Progenitor cell of endocrine pancreas (in vitro differentiated cells): ENCODE results near the gene FANK1. TPM values are rescaled to one million over a fixed set of nuclear protein-coding genes. Genes with fewer than 3 reads are reported as not detected.
"Not testable (repeated sequence)": the region's sequence is repeated elsewhere in the genome, so short reads cannot be mapped to it uniquely, and the experiment has no call there.

ENCODE experiments used
- DNase-seq: peaks from one replicate; pipeline ENCODE4 v3.0.0; 2021; ENCODE audit warnings: low spot score; ENCODE audit not compliant: unreplicated experiment
- H3K27ac Mint-ChIP-seq: 2 replicates; pipeline ENCODE4 v1.8.0; 2021; ENCODE audit warnings: mild to moderate bottlenecking, moderate library complexity, mixed read lengths
- H3K27me3 Mint-ChIP-seq: 2 replicates; pipeline ENCODE4 v1.8.0; 2021; ENCODE audit warnings: mixed read lengths
- H3K36me3 Mint-ChIP-seq: 2 replicates; pipeline ENCODE4 v1.8.0; 2022; ENCODE audit warnings: mixed read lengths; ENCODE audit not compliant: insufficient read depth
- H3K4me1 Mint-ChIP-seq: 2 replicates; pipeline ENCODE4 v1.8.0; 2021; ENCODE audit warnings: low read depth, mixed read lengths
- H3K4me3 Mint-ChIP-seq: 2 replicates; pipeline ENCODE4 v1.8.0; 2021; ENCODE audit warnings: low read depth, mild to moderate bottlenecking, moderate library complexity, mixed read lengths
- H3K9me3 Mint-ChIP-seq: 2 replicates; pipeline ENCODE4 v1.8.0; 2021; ENCODE audit warnings: low read depth, mixed read lengths
- long read RNA-seq: library from polyadenylated mRNA; unstranded; transcript quantifications from one replicate; pipeline ENCODE4 v2.0.0, GENCODE V29; 2020
- total RNA-seq: library from RNA; stranded (reverse); gene quantifications from 2 replicates; pipeline ENCODE4 v1.2.1, GENCODE V29; 2021
- TF ChIP-seq, protein P1 (sequence below): fragments of 200-600 bp; sonication (generic); IDR thresholded peaks from one replicate; pipeline ENCODE4 v1.5.0; 2021; ENCODE audit warnings: antibody characterized with exemption, mild to moderate bottlenecking; ENCODE audit not compliant: unreplicated experiment

FANK1 gene, protein sequence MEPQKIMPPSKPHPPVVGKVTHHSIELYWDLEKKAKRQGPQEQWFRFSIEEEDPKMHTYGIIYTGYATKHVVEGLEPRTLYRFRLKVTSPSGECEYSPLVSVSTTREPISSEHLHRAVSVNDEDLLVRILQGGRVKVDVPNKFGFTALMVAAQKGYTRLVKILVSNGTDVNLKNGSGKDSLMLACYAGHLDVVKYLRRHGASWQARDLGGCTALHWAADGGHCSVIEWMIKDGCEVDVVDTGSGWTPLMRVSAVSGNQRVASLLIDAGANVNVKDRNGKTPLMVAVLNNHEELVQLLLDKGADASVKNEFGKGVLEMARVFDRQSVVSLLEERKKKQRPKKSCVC
- 2.5 and 3.2 TPM in 2 replicates for total RNA-seq
- long read RNA-seq, partial matches to known transcripts, result 1 of 8 reads
- long read RNA-seq, other reads (novel, unspliced or antisense), result 6 of 8 reads

DNA sequence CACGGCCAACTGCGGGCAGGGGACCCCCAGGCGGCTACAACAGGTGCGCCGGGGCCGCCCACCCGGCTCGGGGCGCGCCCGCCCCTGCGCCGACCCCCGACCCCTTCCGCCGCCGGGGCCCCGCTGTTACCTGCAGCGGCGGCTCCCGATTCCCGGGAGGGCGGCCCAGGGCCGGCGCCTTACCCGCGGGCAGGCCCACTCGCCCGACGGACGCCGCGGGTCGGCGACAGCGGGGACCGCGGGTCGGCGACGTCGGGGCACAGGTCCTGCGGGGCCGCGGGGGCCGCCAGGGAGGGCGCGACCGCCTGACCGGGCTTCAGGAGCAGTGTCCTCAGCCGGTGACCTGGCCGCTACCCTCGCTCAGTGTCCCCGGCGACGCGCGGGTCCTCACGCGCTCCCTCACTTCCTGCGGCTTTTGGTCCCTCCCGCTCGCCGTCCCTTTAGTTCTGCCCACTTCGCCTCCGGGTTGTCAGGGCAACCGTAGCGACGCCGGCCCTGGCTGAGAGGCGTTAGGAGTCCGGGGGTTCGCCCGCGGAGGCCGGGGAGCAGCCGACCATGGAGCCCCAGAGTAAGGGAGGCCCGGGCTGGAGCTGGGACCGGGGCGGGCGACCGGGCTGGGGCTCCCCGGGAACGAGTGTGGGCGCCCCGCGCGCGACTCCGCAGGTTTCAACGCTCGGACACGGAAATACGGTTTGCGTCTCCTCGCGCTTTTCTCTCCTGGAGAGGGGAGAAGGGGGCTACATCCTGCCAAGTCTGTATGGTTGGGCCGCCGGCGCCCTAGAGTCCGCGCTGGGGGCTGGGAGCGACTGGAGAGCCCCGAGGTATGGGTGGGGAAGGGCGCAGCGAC is at the start of gene FANK1:
TSS of gene FANK1 (plus strand) at position 477 of the 847 bp plus-strand sequence. CDS start at position 556, 79 bp downstream.
- not testable (repeated sequence) for H3K4me1 Mint-ChIP-seq, H3K36me3 Mint-ChIP-seq, H3K9me3 Mint-ChIP-seq
- Mint-ChIP-seq H3K27me3 (peaks cover 40% of the 10 kb centered on the region), H3K4me3 (peak within 1 kb of the TSS; percentile 88), H3K27ac (peak within 1 kb of the TSS; percentile 94)
- peak; percentile 87 for DNase-seq

- Mint-ChIP-seq H3K9me3 (no peaks in the 10 kb centered on the region), H3K4me1 (no peaks in the 10 kb centered on the region), H3K4me3 (no peak overlapping the region), H3K27ac (no peak overlapping the region), H3K36me3 (peaks cover 15% of the 10 kb centered on the region), H3K27me3 (no peaks in the 10 kb centered on the region)
- DNase-seq, result no peak
- TF ChIP-seq, protein P1, sequence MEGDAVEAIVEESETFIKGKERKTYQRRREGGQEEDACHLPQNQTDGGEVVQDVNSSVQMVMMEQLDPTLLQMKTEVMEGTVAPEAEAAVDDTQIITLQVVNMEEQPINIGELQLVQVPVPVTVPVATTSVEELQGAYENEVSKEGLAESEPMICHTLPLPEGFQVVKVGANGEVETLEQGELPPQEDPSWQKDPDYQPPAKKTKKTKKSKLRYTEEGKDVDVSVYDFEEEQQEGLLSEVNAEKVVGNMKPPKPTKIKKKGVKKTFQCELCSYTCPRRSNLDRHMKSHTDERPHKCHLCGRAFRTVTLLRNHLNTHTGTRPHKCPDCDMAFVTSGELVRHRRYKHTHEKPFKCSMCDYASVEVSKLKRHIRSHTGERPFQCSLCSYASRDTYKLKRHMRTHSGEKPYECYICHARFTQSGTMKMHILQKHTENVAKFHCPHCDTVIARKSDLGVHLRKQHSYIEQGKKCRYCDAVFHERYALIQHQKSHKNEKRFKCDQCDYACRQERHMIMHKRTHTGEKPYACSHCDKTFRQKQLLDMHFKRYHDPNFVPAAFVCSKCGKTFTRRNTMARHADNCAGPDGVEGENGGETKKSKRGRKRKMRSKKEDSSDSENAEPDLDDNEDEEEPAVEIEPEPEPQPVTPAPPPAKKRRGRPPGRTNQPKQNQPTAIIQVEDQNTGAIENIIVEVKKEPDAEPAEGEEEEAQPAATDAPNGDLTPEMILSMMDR, result no peak
These were observed 49.5 kb upstream of the FANK1 start for GRCh38 chr10:125846894-125847293.

- TF ChIP-seq, protein P1, result no peak
- peaks cover 17% of the 10 kb centered on the region for H3K36me3 Mint-ChIP-seq
- no peak overlapping the region for H3K4me3 Mint-ChIP-seq
- no peaks in the 10 kb centered on the region for H3K27me3 Mint-ChIP-seq
- no peak overlapping the region for H3K27ac Mint-ChIP-seq
- H3K9me3 Mint-ChIP-seq, result no peaks in the 10 kb centered on the region
- H3K4me1 Mint-ChIP-seq, result no peaks in the 10 kb centered on the region
- no peak for DNase-seq
These were observed 48.0 kb upstream of the FANK1 start for GRCh38 chr10:125848371-125848770.

GRCh38 chr10:125848857-125849256 is 47.5 kb upstream of the FANK1 start:
- Mint-ChIP-seq H3K27me3 (no peaks in the 10 kb centered on the region), H3K36me3 (peaks cover 20% of the 10 kb centered on the region), H3K27ac (no peak overlapping the region), H3K9me3 (no peaks in the 10 kb centered on the region), H3K4me1 (no peaks in the 10 kb centered on the region), H3K4me3 (no peak overlapping the region)
- DNase-seq, result no peak
- TF ChIP-seq, protein P1, result no peak

DNA sequence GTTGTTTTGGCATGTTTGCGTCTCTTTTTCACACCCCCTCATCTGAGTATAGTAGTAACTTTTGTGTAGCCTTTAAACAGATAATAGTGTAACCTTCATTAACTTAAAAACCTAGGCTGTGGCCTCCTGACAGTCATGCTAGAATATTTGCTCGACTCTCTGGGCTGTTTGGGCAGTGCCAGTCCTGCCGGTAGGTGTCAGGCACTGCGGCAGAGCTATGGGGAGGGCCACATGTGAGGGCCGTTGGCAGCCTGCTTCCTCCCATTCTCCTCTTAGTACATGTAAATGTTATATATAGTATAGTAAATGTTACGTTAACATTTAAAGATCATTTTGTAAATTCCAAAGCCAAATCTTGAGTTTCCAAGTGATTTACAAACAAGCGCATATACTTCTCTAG is 46.9 kb upstream of the FANK1 start:
- H3K27me3 Mint-ChIP-seq, result no peaks in the 10 kb centered on the region
- H3K9me3 Mint-ChIP-seq, result no peaks in the 10 kb centered on the region
- no peak for DNase-seq
- TF ChIP-seq, protein P1, result no peak
- H3K4me1 Mint-ChIP-seq, result no peaks in the 10 kb centered on the region
- peaks cover 23% of the 10 kb centered on the region for H3K36me3 Mint-ChIP-seq
- H3K27ac Mint-ChIP-seq, result no peak overlapping the region
- H3K4me3 Mint-ChIP-seq, result no peak overlapping the region
